B cell (primary cell): ENCODE measurements around the gene ARTN. TPM values are rescaled to one million over a fixed set of nuclear protein-coding genes. Genes with fewer than 3 reads are reported as not detected.

ENCODE experiments used
- ATAC-seq: fragments of 200-7000 bp; cut with Tn5 transposase; one replicate; pipeline ENCODE4 v1.10.0; 2021; ENCODE audit warnings: low read depth, mild to moderate bottlenecking, moderate number of reproducible peaks, moderate library complexity
- CTCF ChIA-PET: fragments of 350-600 bp; sonication (Branson Sonifier 250); formaldehyde crosslinking; loops from one replicate; lab custom pipeline; 2021; ENCODE audit warnings: antibody characterized with exemption, inconsistent platforms; lab: Charles Lee
- POLR2A ChIA-PET: fragments of 350-600 bp; sonication (Branson Sonifier 250); formaldehyde crosslinking; loops from one replicate; lab custom pipeline; 2021; ENCODE audit warnings: antibody characterized with exemption; lab: Charles Lee
- DNase-seq: peaks from one replicate; pipeline ENCODE4 v3.0.0; 2013
- H2AFZ ChIP-seq: 2 replicates; pipeline ENCODE4 v1.6.1; 2012; ENCODE audit warnings: mild to moderate bottlenecking, low read depth, low read length; ENCODE audit not compliant: insufficient read depth, poor library complexity, severe bottlenecking
- H3K27ac ChIP-seq, 2 donors: 1 replicate in 1 of 2; 2 replicates in 1 of 2; pipeline ENCODE4 v1.5.1; 2012 to 2013; ENCODE audit warnings: low read length in 2 of 2, mild to moderate bottlenecking in 2 of 2, moderate library complexity in 1 of 2
- H3K27me3 ChIP-seq, 4 experiments: fragments of 200-600 bp in 1 of 4; sonication (generic) in 1 of 4; replicated peaks in 1 of 4; 1 replicate in 2 of 4; 2 replicates in 2 of 4; pipeline versions ENCODE4 v1.6.1 to v1.7.0; 2013 to 2016; ENCODE audit warnings: low read length in 3 of 4, mild to moderate bottlenecking in 2 of 4, mixed read lengths in 1 of 4, moderate library complexity in 1 of 4; ENCODE audit not compliant: insufficient read depth in 4 of 4, control insufficient read depth in 3 of 4; ENCODE audit errors: control extremely low read depth in 1 of 4
- H3K36me3 ChIP-seq, 2 experiments: replicated peaks in 1 of 2; 1 replicate in 1 of 2; 2 replicates in 1 of 2; pipeline versions ENCODE4 v1.6.1 to v1.7.1; 2013; ENCODE audit warnings: low read length in 1 of 2; ENCODE audit not compliant: insufficient read depth in 2 of 2, control insufficient read depth in 1 of 2; ENCODE audit errors: control extremely low read depth in 1 of 2, extremely low read depth in 1 of 2
- H3K4me1 ChIP-seq, 2 donors: fragments of 200-600 bp in 1 of 2; sonication (generic) in 1 of 2; 1 replicate in 1 of 2; 2 replicates in 1 of 2; pipeline versions ENCODE4 v1.5.1 to v1.6.1; 2013 to 2017; ENCODE audit warnings: low read length in 2 of 2; ENCODE audit not compliant: control insufficient read depth in 2 of 2, insufficient read depth in 2 of 2
- H3K4me2 ChIP-seq: replicated peaks from 2 replicates; pipeline ENCODE3; 2012; ENCODE audit warnings: mild to moderate bottlenecking, low read depth, low read length; ENCODE audit not compliant: poor library complexity, severe bottlenecking
- H3K4me3 ChIP-seq, 5 experiments: fragments of 200-600 bp in 1 of 5; sonication (generic) in 1 of 5; 1 replicate in 3 of 5; 2 replicates in 2 of 5; pipeline versions ENCODE4 v1.5.1 to v1.7.0; 2011 to 2016; ENCODE audit warnings: low read length in 4 of 5, mild to moderate bottlenecking in 4 of 5, low read depth in 2 of 5, control low read depth in 1 of 5, moderate library complexity in 1 of 5; ENCODE audit not compliant: insufficient read depth in 1 of 5; ENCODE audit errors: control extremely low read depth in 1 of 5, extremely low read depth in 1 of 5
- H3K79me2 ChIP-seq: fragments of 200-600 bp; sonication (generic); one replicate; pipeline ENCODE4 v1.6.0; 2016; ENCODE audit warnings: low read length; ENCODE audit not compliant: control insufficient read depth, insufficient read depth
- H3K9ac ChIP-seq: fragments of 200-600 bp; sonication (generic); 2 replicates; pipeline ENCODE4 v1.6.1; 2017; ENCODE audit warnings: mild to moderate bottlenecking, low read length, moderate library complexity
- H3K9me3 ChIP-seq, 3 donors: one replicate each; pipeline versions ENCODE4 v1.6.1 to v1.7.1; 2013; ENCODE audit warnings: low read length in 2 of 3; ENCODE audit not compliant: control insufficient read depth in 2 of 3, insufficient read depth in 1 of 3; ENCODE audit errors: control extremely low read depth in 1 of 3
- H4K20me1 ChIP-seq: 2 replicates; pipeline ENCODE4 v1.6.0; 2012; ENCODE audit warnings: mild to moderate bottlenecking, low read length; ENCODE audit not compliant: insufficient read depth, control insufficient read depth, poor library complexity, severe bottlenecking
- H3K27ac Mint-ChIP-seq: one replicate; pipeline ENCODE4 v1.8.0; 2021; ENCODE audit warnings: mixed read lengths
- H3K27me3 Mint-ChIP-seq: one replicate; pipeline ENCODE4 v1.8.0; 2021; ENCODE audit warnings: mixed read lengths
- H3K4me1 Mint-ChIP-seq: one replicate; pipeline ENCODE4 v1.8.0; 2021; ENCODE audit warnings: mixed read lengths
- H3K4me3 Mint-ChIP-seq: one replicate; pipeline ENCODE4 v1.8.0; 2021; ENCODE audit warnings: mixed read lengths
- H3K9me3 Mint-ChIP-seq: one replicate; pipeline ENCODE4 v1.8.0; 2022; ENCODE audit warnings: mixed read lengths; ENCODE audit not compliant: insufficient read depth
- EZH2 ChIP-seq: IDR thresholded peaks from 2 replicates; pipeline ENCODE4 v1.6.1; 2012; ENCODE audit warnings: borderline replicate concordance, low read depth, mild to moderate bottlenecking, moderate library complexity, low read length; ENCODE audit not compliant: insufficient read depth, poor library complexity, severe bottlenecking
- WGBS: methylation state at CpG from one replicate; pipeline ENCODE4 v1.1.5; 2013; ENCODE audit warnings: missing lambda C conversion rate; ENCODE audit not compliant: insufficient coverage; 5-methylcytosine and 5-hydroxymethylcytosine counted together
- intact Hi-C: fragments of 100-400 bp; cut with micrococcal nuclease; formaldehyde crosslinking; loops from one replicate; pipeline ENCODE4 v1.10.0; 2022
- polyA plus RNA-seq: library from polyadenylated mRNA; depleted of rRNA; stranded (reverse); fragments of >200 nt; gene quantifications from 2 replicates; pipeline ENCODE4 v1.2.3, GENCODE V29; 2012
- total RNA-seq, 2 donors: library from RNA; stranded (reverse); fragments of 120-200 nt in 1 of 2; gene quantifications; 1 replicate in 1 of 2; 2 replicates in 1 of 2; pipeline versions ENCODE4 v1.2.3 to v1.2.4, GENCODE V29; 2013 to 2022
- TF ChIP-seq, protein P1 (sequence below): fragments of 200-600 bp; IDR thresholded peaks from one replicate; pipeline ENCODE4 v1.8.0; 2022; ENCODE audit warnings: antibody characterized with exemption, mild to moderate bottlenecking

Gene ARTN
- total and polyA plus RNA-seq, 2 donors (not counting 1 experiment from before 2014, with no cell fraction given), result 0.13 to 0.64 TPM

DNA sequence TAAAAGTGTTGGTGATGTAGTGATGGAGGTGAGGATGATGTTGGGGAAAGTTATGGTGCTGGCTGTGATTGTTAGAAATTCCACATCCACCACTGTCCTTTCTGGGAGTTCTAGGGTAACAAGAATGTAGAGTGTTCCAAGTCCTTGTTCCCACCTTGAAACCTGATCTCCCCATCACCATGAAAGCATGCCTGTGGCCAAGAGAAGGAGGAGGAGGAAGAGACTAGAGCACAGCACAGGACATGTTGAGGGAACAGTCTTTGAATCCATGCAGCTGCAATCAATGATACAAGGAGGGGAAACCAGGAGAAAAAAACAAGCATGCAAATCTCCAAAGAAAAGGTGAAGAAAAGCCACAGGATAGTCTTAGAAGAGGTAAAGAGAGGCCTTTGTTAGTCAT, 45.9 kb upstream of the ARTN start:
- intact Hi-C loops, result no loop called here
- no peaks in the 10 kb centered on the region for H3K79me2 ChIP-seq
- Mint-ChIP-seq H3K27me3 (no peaks in the 10 kb centered on the region), H3K4me3 (no peak overlapping the region), H3K27ac (no peak overlapping the region), H3K9me3 (no peaks in the 10 kb centered on the region), H3K4me1 (no peaks in the 10 kb centered on the region)
- H3K4me3 ChIP-seq, result no peak overlapping the region
- CTCF ChIA-PET, result no interaction called here
- no peaks in the 10 kb centered on the region for H3K36me3 ChIP-seq
- H3K4me1 ChIP-seq, result no peaks in the 10 kb centered on the region
- ATAC-seq (no peak), DNase-seq (no peak)
- no peaks in the 10 kb centered on the region for H3K27me3 ChIP-seq
- H3K27ac ChIP-seq, result no peak overlapping the region
- no peak for TF ChIP-seq EZH2
- TF ChIP-seq, protein P1, sequence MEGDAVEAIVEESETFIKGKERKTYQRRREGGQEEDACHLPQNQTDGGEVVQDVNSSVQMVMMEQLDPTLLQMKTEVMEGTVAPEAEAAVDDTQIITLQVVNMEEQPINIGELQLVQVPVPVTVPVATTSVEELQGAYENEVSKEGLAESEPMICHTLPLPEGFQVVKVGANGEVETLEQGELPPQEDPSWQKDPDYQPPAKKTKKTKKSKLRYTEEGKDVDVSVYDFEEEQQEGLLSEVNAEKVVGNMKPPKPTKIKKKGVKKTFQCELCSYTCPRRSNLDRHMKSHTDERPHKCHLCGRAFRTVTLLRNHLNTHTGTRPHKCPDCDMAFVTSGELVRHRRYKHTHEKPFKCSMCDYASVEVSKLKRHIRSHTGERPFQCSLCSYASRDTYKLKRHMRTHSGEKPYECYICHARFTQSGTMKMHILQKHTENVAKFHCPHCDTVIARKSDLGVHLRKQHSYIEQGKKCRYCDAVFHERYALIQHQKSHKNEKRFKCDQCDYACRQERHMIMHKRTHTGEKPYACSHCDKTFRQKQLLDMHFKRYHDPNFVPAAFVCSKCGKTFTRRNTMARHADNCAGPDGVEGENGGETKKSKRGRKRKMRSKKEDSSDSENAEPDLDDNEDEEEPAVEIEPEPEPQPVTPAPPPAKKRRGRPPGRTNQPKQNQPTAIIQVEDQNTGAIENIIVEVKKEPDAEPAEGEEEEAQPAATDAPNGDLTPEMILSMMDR, result no peak
- POLR2A ChIA-PET, result no interaction called here
- no peak overlapping the region for H3K4me2 ChIP-seq
- H2AFZ ChIP-seq, result no peak overlapping the region
- H3K9me3 ChIP-seq, result no peaks in the 10 kb centered on the region
- H4K20me1 ChIP-seq, result no peaks in the 10 kb centered on the region
- H3K9ac ChIP-seq, result no peak overlapping the region

DNA sequence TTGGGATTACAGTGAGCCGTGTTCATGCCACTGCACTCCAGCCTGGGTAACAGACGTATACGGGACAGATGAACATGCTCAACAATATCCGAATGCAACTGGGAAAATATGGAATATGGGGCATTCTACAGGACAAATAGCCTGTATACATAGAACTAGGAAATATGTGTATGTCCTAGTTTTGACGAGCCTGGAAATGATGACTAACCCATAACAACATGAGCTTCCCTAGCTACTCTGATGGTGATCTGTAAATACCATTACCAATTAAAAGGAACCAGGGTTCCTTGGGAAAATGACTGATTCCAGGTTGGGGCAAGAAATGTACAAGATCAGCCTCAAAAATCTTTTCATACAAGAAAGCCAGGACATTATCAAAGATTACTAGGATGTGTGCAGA, 42.8 kb upstream of the ARTN start:
- no peaks in the 10 kb centered on the region for H3K4me1 ChIP-seq
- H3K27ac ChIP-seq, result no peak overlapping the region
- no peaks in the 10 kb centered on the region for H4K20me1 ChIP-seq
- 100% methylated on average over 1 of the region's 5 CpGs for WGBS
- ChIA-PET CTCF (no interaction called here), POLR2A (no interaction called here)
- Mint-ChIP-seq H3K27me3 (no peaks in the 10 kb centered on the region), H3K9me3 (no peaks in the 10 kb centered on the region), H3K27ac (no peak overlapping the region), H3K4me3 (no peak overlapping the region), H3K4me1 (no peaks in the 10 kb centered on the region)
- H3K9me3 ChIP-seq, result no peaks in the 10 kb centered on the region
- ATAC-seq, result no peak
- intact Hi-C loops, result no loop called here
- peaks cover 0 to 3% of the 10 kb centered on the region in 2 experiments for H3K36me3 ChIP-seq
- H3K4me2 ChIP-seq, result no peak overlapping the region
- DNase-seq, result no peak
- H3K9ac ChIP-seq, result no peak overlapping the region
- H3K79me2 ChIP-seq, result no peaks in the 10 kb centered on the region
- H2AFZ ChIP-seq, result no peak overlapping the region
- TF ChIP-seq, protein P1, result no peak
- no peak for TF ChIP-seq EZH2
- no peak overlapping the region for H3K4me3 ChIP-seq
- no peaks in the 10 kb centered on the region for H3K27me3 ChIP-seq
